ENCODE results near the gene WASHC4. TPM values are rescaled to one million over a fixed set of nuclear protein-coding genes. Genes with fewer than 3 reads are reported as not detected.
A peak's percentile ranks its signal among the peaks of the same experiment; 100 is the strongest.

WASHC4 gene
- polyA plus RNA-seq, 1 of the 3 experiments (the other 2 are of a cell fraction) = 11.2 TPM

DNA sequence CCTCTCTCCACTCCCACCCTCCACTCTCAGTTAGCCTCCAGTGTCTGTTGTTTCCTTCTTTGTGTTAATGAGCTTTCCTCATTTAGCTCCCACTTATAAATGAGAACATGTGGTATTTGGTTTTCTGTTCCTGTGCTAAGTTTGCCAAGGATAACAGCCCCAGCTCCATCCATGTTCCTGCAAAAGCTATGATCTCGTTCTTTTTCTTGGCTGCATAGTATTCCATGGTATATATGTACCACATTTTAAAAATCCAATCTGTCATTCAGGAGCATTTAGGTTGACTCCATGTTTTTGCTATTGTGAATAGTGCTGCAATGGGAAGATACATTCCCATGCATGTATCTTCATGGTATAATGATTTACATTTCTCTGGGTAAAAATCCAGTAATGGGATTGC lies 2.8 kb upstream of the WASHC4 start (continued):
- TF ChIP-seq, protein P1, sequence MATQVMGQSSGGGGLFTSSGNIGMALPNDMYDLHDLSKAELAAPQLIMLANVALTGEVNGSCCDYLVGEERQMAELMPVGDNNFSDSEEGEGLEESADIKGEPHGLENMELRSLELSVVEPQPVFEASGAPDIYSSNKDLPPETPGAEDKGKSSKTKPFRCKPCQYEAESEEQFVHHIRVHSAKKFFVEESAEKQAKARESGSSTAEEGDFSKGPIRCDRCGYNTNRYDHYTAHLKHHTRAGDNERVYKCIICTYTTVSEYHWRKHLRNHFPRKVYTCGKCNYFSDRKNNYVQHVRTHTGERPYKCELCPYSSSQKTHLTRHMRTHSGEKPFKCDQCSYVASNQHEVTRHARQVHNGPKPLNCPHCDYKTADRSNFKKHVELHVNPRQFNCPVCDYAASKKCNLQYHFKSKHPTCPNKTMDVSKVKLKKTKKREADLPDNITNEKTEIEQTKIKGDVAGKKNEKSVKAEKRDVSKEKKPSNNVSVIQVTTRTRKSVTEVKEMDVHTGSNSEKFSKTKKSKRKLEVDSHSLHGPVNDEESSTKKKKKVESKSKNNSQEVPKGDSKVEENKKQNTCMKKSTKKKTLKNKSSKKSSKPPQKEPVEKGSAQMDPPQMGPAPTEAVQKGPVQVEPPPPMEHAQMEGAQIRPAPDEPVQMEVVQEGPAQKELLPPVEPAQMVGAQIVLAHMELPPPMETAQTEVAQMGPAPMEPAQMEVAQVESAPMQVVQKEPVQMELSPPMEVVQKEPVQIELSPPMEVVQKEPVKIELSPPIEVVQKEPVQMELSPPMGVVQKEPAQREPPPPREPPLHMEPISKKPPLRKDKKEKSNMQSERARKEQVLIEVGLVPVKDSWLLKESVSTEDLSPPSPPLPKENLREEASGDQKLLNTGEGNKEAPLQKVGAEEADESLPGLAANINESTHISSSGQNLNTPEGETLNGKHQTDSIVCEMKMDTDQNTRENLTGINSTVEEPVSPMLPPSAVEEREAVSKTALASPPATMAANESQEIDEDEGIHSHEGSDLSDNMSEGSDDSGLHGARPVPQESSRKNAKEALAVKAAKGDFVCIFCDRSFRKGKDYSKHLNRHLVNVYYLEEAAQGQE (IDR thresholded peaks at IDR 0.05; ENCODE audit: low read depth, low read length) = no peak
- TF ChIP-seq RAD21 (IDR thresholded peaks at IDR 0.05; ENCODE audit: low read length) (no peak), RCOR1 (IDR thresholded peaks at IDR 0.05; ENCODE audit: low read length) (no peak), MEF2A (IDR thresholded peaks at IDR 0.05; ENCODE audit: borderline replicate concordance, low read depth) (no peak)
- TF ChIP-seq, protein P2, sequence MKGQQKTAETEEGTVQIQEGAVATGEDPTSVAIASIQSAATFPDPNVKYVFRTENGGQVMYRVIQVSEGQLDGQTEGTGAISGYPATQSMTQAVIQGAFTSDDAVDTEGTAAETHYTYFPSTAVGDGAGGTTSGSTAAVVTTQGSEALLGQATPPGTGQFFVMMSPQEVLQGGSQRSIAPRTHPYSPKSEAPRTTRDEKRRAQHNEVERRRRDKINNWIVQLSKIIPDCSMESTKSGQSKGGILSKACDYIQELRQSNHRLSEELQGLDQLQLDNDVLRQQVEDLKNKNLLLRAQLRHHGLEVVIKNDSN (IDR thresholded peaks at IDR 0.05; ENCODE audit: borderline replicate concordance, low read depth) = no peak

DNA sequence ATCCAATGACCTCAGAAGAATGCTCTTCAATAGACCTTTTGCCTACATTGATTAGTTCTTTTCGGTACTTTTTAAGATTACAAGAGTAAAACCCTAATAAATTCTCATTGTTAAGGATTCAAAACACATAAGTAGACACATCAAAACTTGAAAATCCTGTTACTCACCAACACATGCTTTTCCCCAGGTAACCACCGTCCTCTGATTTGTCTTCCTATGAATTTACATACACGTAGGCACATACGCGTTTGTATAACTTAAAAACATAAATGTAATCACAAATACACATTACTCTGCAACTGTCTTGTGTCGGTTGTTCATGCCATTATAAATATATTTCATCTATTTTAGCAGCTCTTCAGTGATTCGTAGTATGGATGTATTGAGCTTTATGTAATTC lies 910 bp upstream of the WASHC4 start:
- TF ChIP-seq TEAD4 (IDR thresholded peaks at IDR 0.05; ENCODE audit: borderline replicate concordance, insufficient read depth) (no peak), SIN3A (IDR thresholded peaks at IDR 0.05; ENCODE audit: borderline replicate concordance, low read depth, low read length) (no peak), SMC3 (IDR thresholded peaks at IDR 0.05; ENCODE audit: low read depth, low read length) (no peak)
- Histone ChIP-seq H4K20me1 (ENCODE audit: insufficient read depth) (peaks cover 25% of the 10 kb centered on the region), H3K36me3 (replicated peaks in 1 of 2; ENCODE audit: control insufficient read depth in 1 of 2, insufficient read depth in 2 of 2, low read length in 1 of 2) (peaks cover 5 to 8% of the 10 kb centered on the region in 2 experiments), H3F3A (replicated peaks; ENCODE audit: insufficient read depth) (peaks cover 32% of the 10 kb centered on the region), H3K9ac (peak overlapping the region; percentile 92; the same call in 1 of the 2 replicates), H3K9me2 (no peaks in the 10 kb centered on the region), H3K4me3 (ENCODE audit: low read depth in 2 of 2, low read length in 1 of 2) (peak overlapping the region; percentile 83 to 99), H2AFZ (ENCODE audit: low read depth) (peak overlapping the region; percentile 95), H3K27ac (ENCODE audit: low read depth in 2 of 2, low read length in 1 of 2) (no peak overlapping the region; a peak in 2 of 4 replicates), H3K9me3 (no peaks in the 10 kb centered on the region), H3K4me2 (peak overlapping the region; percentile 80), H3K27me3 (ENCODE audit: insufficient read depth) (no peaks in the 10 kb centered on the region), H3K79me2 (ENCODE audit: insufficient read depth) (peaks cover 40% of the 10 kb centered on the region), H3K4me1 (ENCODE audit: control insufficient read depth in 1 of 2, insufficient read depth in 2 of 2, low read depth in 1 of 2, low read length in 1 of 2) (peaks cover 6 to 16% of the 10 kb centered on the region in 2 experiments; a peak in 3 of 4 replicates)
- DNase-seq = no peak
- CTCF ChIA-PET = interaction anchor here (1.0 to 1.5 kb wide), 2 partner anchors 21 to 725 kb away, joined by 3 read pairs; no protein-coding TSS in a partner anchor
- WGBS (ENCODE audit: low lambda C conversion rate) = 66% methylated on average over 7 of the region's 7 CpGs
- POLR2A ChIA-PET = interaction anchor here (1.8 to 2.3 kb wide), 2 partner anchors 23 to 1141 kb away, joined by 5 to 13 read pairs; partner anchors contain the start of genes ALDH1L2 and TDG

DNA sequence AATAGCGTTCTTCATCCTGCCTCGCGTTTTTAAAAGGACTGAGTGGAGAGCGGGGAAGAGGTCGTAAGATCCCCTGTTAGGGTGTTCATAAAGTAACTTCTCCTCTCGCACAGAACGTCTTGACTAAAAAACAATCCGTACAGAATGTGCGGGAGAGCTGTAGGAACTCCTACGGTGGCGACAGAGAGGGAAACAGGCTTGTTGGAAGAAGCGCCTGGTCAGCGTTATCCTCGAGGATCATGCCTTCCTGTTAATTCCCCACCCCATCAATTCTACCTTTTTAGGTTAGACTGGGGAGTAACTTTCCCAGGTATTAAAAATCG lies 399 bp upstream of the WASHC4 start:
- peak; percentile 67 for DNase-seq
- Histone ChIP-seq H3K4me2 (peak overlapping the region; percentile 80), H3K9me2 (no peaks in the 10 kb centered on the region), H3K27ac (ENCODE audit: low read depth in 2 of 2, low read length in 1 of 2) (peak overlapping the region; percentile 91 to 96), H3K9me3 (no peaks in the 10 kb centered on the region), H3K4me1 (ENCODE audit: control insufficient read depth in 1 of 2, insufficient read depth in 2 of 2, low read depth in 1 of 2, low read length in 1 of 2) (peaks cover 6 to 16% of the 10 kb centered on the region in 2 experiments; a peak in 3 of 4 replicates), H2AFZ (ENCODE audit: low read depth) (peak overlapping the region; percentile 95), H3F3A (replicated peaks; ENCODE audit: insufficient read depth) (peaks cover 32% of the 10 kb centered on the region), H4K20me1 (ENCODE audit: insufficient read depth) (peaks cover 25% of the 10 kb centered on the region), H3K79me2 (ENCODE audit: insufficient read depth) (peaks cover 45% of the 10 kb centered on the region), H3K9ac (peak overlapping the region; percentile 92), H3K36me3 (replicated peaks in 1 of 2; ENCODE audit: control insufficient read depth in 1 of 2, insufficient read depth in 2 of 2, low read length in 1 of 2) (peaks cover 10 to 13% of the 10 kb centered on the region in 2 experiments), H3K4me3 (ENCODE audit: low read depth in 2 of 2, low read length in 1 of 2) (peak overlapping the region; percentile 83 to 99), H3K27me3 (ENCODE audit: insufficient read depth) (no peaks in the 10 kb centered on the region)
- 2% methylated on average over 15 of the region's 15 CpGs for WGBS (ENCODE audit: low lambda C conversion rate)
- no peak for TF ChIP-seq TAF1 (IDR thresholded peaks at IDR 0.05; ENCODE audit: borderline replicate concordance, low read depth, low read length)
- TF ChIP-seq RAD21 (IDR thresholded peaks at IDR 0.05; ENCODE audit: low read length) = no peak
- TF ChIP-seq SIN3A (IDR thresholded peaks at IDR 0.05; ENCODE audit: borderline replicate concordance, low read depth, low read length) = no peak
- TF ChIP-seq, protein P3, sequence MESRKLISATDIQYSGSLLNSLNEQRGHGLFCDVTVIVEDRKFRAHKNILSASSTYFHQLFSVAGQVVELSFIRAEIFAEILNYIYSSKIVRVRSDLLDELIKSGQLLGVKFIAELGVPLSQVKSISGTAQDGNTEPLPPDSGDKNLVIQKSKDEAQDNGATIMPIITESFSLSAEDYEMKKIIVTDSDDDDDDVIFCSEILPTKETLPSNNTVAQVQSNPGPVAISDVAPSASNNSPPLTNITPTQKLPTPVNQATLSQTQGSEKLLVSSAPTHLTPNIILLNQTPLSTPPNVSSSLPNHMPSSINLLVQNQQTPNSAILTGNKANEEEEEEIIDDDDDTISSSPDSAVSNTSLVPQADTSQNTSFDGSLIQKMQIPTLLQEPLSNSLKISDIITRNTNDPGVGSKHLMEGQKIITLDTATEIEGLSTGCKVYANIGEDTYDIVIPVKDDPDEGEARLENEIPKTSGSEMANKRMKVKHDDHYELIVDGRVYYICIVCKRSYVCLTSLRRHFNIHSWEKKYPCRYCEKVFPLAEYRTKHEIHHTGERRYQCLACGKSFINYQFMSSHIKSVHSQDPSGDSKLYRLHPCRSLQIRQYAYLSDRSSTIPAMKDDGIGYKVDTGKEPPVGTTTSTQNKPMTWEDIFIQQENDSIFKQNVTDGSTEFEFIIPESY (IDR thresholded peaks at IDR 0.05; ENCODE audit: borderline replicate concordance, low read depth) = no peak
- TF ChIP-seq EZH2phosphoT487 (IDR thresholded peaks at IDR 0.05; ENCODE audit: borderline replicate concordance, low read depth) = no peak
- TF ChIP-seq RXRA (IDR thresholded peaks at IDR 0.05; ENCODE audit: borderline replicate concordance, low read depth) = no peak
- CTCF ChIA-PET = interaction anchor here (1.0 to 1.5 kb wide), 2 partner anchors 22 to 726 kb away, joined by 3 read pairs; no protein-coding TSS in a partner anchor
- POLR2A ChIA-PET = interaction anchor here (1.8 to 2.3 kb wide), 2 partner anchors 23 to 1141 kb away, joined by 5 to 13 read pairs; partner anchors contain the start of genes ALDH1L2 and TDG

Measured in SK-N-SH (cell line).